ENCODE results near the gene ZBTB25.

Gene ZBTB25

DNA sequence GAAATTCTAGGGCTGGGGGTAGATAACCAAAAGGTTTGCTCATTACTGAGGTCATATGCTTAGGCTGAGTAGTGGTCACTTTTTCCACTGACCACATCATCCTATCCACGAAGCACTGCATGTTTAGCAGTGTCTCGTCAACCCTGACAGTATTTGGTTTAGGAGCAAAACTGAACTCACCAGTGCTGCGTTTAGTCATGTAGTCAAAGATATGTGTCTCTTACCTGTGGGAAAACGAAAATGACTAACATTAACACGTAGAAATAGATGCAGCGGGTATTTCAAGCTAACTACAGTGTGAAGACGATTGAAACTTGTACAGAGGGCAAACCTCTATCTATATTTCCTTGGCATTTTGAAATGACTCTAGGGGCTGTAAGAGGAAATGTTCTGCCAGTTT lies 80.9 kb downstream of the ZBTB25 start:
- DNase-seq (ENCODE audit: insufficient read length) (no peak), FAIRE-seq (no peak)
- no peak for TF ChIP-seq POLR2AphosphoS5 (IDR thresholded peaks at IDR 0.05; ENCODE audit: low read depth, low read length)
- TF ChIP-seq TAF1 (IDR thresholded peaks at IDR 0.05; ENCODE audit: borderline replicate concordance, low read depth, low read length): no peak
- no peak for TF ChIP-seq POLR2A (IDR thresholded peaks at IDR 0.05; ENCODE audit: low read depth, low read length)

DNA sequence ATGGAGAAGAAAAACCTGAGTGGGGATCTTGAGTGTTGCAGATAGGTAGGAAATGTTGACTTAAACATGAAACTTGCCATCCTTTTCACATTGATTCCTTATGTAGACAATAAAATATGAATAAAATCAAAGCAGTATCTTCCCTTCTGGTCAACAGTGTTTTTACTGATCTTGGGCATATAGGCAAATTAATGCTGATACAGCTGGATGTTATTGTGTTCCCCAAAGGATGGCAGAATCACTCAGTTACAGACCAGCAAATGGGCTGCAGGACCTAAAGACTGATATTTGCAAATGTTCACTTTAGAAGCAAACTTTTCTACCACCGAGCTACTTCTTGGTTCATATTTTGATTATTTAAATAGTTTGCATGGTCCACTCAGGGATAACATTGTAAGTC lies 81.6 kb downstream of the ZBTB25 start:
- DNase-seq (ENCODE audit: insufficient read length): no peak
- TF ChIP-seq POLR2AphosphoS5 (IDR thresholded peaks at IDR 0.05; ENCODE audit: low read depth, low read length): no peak
- no peak for TF ChIP-seq POLR2A (IDR thresholded peaks at IDR 0.05; ENCODE audit: low read depth, low read length)
- no peak for TF ChIP-seq TAF1 (IDR thresholded peaks at IDR 0.05; ENCODE audit: borderline replicate concordance, low read depth, low read length)
- FAIRE-seq: no peak

DNA sequence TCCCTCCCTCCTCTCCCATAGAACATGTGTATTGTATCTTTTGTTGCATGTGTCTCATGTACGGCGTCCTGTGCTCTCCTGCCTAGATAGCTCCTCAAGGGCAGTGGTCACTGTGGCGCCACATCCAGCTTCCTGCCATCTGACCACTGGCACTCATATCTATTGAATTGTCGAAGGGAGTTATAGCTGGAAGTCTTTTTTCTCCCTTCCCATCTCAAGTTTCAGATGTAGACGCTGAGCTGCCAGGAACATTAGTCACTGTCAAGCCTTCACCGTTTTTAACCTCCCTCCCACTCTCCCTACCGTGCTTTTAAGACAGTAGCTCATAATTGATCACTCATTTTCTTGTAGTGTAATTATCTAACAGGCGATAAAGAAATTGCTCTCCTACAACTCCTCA lies 82.5 kb downstream of the ZBTB25 start:
- FAIRE-seq (no peak), DNase-seq (ENCODE audit: insufficient read length) (no peak)

DNA sequence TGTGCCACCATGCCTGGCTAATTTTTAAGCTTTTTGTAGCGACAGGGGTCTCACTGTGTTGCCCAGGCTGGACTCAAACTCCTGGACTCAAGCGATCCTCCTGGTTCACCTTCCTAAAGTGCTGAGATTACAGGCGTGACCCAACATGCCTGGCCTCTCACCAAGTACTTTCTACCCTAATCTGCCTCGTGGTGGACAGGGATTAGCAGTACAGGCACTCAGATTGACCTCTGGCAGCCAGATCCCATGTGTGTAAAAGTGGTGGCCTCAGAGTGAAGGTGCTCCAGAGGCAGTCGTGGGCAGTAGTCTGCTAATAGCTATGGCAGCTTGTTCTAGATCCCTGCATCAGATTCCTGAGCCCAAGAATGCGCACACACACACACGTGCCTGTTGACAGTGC lies 84.6 kb downstream of the ZBTB25 start:
- TF ChIP-seq POLR2A (IDR thresholded peaks at IDR 0.05; ENCODE audit: low read depth, low read length) (no peak), POLR2AphosphoS5 (IDR thresholded peaks at IDR 0.05; ENCODE audit: low read depth, low read length) (no peak), TAF1 (IDR thresholded peaks at IDR 0.05; ENCODE audit: borderline replicate concordance, low read depth, low read length) (no peak)
- no peak for DNase-seq (ENCODE audit: insufficient read length)

More for the DNA sequence above, 82.5 kb downstream of the ZBTB25 start:
- TF ChIP-seq TAF1 (IDR thresholded peaks at IDR 0.05; ENCODE audit: borderline replicate concordance, low read depth, low read length) (no peak), POLR2AphosphoS5 (IDR thresholded peaks at IDR 0.05; ENCODE audit: low read depth, low read length) (no peak), POLR2A (IDR thresholded peaks at IDR 0.05; ENCODE audit: low read depth, low read length) (no peak)

DNA sequence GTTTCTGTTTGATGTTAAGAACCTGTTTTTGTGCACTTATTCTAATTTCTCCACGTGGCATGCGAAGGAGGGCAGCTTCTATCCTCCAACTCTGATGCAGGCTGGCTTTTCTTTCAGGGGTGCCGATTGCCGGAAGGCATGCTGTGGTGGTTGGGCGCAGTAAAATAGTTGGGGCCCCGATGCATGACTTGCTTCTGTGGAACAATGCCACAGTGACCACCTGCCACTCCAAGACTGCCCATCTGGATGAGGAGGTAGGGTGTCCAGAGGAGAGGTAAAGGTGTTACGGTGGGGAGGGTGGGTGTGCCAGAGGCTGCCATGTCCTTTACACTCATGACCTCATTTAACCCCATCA lies 85.9 kb downstream of the ZBTB25 start:
- no peak for DNase-seq (ENCODE audit: insufficient read length)
- TF ChIP-seq POLR2A (IDR thresholded peaks at IDR 0.05; ENCODE audit: low read depth, low read length) (no peak), POLR2AphosphoS5 (IDR thresholded peaks at IDR 0.05; ENCODE audit: low read depth, low read length) (no peak), TAF1 (IDR thresholded peaks at IDR 0.05; ENCODE audit: borderline replicate concordance, low read depth, low read length) (no peak)
- no peak for FAIRE-seq

More for the DNA sequence above, 84.6 kb downstream of the ZBTB25 start:
- no peak for FAIRE-seq

DNA sequence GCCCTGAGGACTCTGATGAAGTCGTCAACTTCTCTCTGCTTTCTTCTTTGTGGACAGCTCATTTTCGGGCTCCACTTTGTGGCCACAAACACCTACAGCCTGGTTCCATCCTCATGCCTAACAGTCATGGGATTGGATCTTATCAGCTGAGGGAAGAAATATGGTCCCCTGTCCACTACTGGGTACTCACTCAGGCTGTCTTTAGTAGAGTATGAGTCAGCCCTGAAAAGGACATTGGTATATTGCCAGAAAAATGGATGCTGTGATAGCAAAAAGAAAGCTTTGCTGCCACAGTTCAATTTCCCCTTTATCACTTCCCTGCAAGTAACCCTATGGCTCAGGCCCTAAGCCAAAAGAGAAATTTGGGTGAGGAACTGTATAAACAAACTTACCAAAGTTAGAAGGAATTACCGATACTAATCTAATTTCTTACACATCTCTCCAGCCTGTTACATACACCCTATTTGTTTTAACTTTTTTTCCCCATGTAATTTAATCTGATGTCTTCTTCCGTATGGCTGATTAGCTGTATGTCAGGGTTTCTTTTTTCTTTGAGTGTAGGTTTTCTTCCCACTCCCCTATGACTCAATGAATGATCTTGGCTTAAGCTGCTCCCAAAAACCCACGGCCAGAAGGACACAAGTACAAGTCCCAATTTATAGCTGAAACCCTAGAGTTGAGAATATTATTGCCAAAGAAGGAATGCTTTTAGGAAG lies 86.4 kb downstream of the ZBTB25 start:
- FAIRE-seq (no peak), DNase-seq (ENCODE audit: insufficient read length) (no peak)

DNA sequence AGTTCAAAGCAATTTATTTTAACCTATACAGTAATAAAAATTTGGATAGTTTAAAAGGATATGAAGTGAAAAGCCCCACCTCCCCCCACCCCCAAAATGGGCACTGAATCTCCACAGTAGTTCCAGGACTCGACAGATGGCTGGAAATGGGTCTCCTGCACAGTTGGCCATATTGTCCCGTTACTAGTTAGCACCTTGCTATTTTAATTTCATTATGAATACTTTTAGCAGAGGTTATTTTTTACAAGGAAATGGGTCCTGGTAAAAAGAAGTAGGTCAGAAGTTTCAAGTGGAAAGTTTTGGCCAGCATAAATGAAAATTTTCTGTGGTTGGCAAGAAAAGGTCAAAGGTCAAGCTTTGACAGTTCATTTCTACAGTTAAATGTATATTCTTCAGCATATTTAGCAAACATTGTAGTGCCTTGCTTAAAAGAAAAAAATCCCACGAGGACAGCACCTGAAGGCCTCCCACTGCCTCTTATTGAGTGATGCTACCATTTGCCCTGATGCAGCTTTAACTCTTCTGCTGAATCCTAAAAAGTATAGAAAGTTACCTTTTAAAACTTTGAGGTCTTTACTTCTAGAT lies 87.2 kb downstream of the ZBTB25 start:
- TF ChIP-seq POLR2AphosphoS5 (IDR thresholded peaks at IDR 0.05; ENCODE audit: low read depth, low read length) (no peak), POLR2A (IDR thresholded peaks at IDR 0.05; ENCODE audit: low read depth, low read length) (no peak), TAF1 (IDR thresholded peaks at IDR 0.05; ENCODE audit: borderline replicate concordance, low read depth, low read length) (no peak)
- DNase-seq (ENCODE audit: insufficient read length) (no peak), FAIRE-seq (no peak)

More for the DNA sequence above, 86.4 kb downstream of the ZBTB25 start:
- TF ChIP-seq TAF1 (IDR thresholded peaks at IDR 0.05; ENCODE audit: borderline replicate concordance, low read depth, low read length): no peak
- TF ChIP-seq POLR2AphosphoS5 (IDR thresholded peaks at IDR 0.05; ENCODE audit: low read depth, low read length): no peak
- TF ChIP-seq POLR2A (IDR thresholded peaks at IDR 0.05; ENCODE audit: low read depth, low read length): no peak

DNA sequence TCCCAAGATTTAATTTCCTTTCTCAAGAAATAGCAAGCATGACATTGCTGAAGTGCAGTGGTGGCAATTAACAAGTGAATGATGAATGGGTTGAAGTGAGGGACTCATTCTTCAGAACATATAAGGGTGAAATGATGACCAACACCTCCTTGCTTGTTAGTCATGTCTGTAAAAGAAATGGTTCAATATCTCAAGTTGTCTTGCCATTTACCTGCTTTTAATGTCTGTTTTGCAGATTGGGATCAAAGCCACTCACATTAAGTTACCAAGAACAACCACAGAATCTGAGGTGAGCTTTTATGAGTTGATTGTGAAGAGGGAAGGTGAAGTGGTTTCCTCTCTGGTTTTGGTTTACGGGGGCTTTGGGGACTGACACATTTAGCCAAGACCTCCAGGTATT lies 91.4 kb downstream of the ZBTB25 start:
- FAIRE-seq (no peak), DNase-seq (ENCODE audit: insufficient read length) (no peak)
- TF ChIP-seq POLR2AphosphoS5 (IDR thresholded peaks at IDR 0.05; ENCODE audit: low read depth, low read length) (no peak), POLR2A (IDR thresholded peaks at IDR 0.05; ENCODE audit: low read depth, low read length) (no peak), TAF1 (IDR thresholded peaks at IDR 0.05; ENCODE audit: borderline replicate concordance, low read depth, low read length) (no peak)

DNA sequence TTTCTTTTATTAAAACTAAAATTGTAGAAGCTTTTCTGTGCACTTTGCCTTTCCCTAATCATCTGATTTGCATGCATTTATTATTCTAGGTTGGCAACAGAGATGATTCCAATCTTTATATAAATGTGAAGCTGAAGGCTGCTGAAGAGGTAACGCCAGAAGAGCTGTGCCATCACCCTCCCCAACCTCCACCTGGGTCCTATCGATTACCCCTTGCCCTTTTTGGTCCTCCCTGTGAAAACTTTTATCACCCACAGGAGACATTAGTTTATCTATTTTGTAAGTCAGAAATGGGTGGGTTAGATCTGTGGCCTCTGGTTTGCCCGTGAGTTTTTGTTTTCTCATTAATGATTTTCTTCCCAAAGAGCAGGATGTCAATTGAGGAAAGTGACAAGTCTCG lies 92.6 kb downstream of the ZBTB25 start:
- DNase-seq (ENCODE audit: insufficient read length): no peak
- FAIRE-seq: no peak
- TF ChIP-seq POLR2AphosphoS5 (IDR thresholded peaks at IDR 0.05; ENCODE audit: low read depth, low read length): no peak
- TF ChIP-seq POLR2A (IDR thresholded peaks at IDR 0.05; ENCODE audit: low read depth, low read length): no peak
- no peak for TF ChIP-seq TAF1 (IDR thresholded peaks at IDR 0.05; ENCODE audit: borderline replicate concordance, low read depth, low read length)

DNA sequence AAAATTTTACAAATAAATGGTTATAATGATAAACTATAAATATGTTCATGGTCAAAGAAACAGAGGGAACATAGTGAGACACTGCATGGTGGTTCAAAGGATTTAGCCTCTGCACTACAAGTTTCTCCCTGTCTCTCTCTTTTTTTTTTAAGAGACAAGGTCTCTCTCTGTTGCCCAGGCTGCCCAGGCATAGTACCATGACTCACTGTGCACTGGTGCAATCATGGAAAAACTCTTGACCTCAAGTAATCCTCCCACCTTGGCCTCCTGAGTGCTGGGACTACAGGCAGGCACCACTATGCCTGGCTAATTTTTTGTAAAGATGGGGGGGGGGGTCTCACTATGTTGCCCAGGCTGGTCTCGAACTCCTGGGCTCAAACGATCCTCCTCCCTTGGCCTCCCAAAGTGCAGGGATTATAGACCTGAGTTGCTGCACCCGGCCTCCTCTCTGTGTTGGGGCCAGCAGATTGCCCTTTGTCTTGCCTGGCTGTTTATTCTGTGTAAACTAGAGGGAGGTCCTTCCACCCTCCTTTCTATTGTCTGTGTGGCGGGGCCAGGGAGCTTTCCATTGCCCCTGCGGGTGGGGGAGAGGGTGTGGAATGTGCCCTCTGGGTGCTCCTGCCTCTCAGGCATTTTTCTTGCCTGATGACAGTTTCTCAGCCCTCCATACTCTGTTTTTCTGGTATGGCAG lies 93.4 kb downstream of the ZBTB25 start:
- DNase-seq (ENCODE audit: insufficient read length) (no peak), FAIRE-seq (no peak)
- TF ChIP-seq POLR2AphosphoS5 (IDR thresholded peaks at IDR 0.05; ENCODE audit: low read depth, low read length) (no peak), TAF1 (IDR thresholded peaks at IDR 0.05; ENCODE audit: borderline replicate concordance, low read depth, low read length) (no peak), POLR2A (IDR thresholded peaks at IDR 0.05; ENCODE audit: low read depth, low read length) (no peak)

DNA sequence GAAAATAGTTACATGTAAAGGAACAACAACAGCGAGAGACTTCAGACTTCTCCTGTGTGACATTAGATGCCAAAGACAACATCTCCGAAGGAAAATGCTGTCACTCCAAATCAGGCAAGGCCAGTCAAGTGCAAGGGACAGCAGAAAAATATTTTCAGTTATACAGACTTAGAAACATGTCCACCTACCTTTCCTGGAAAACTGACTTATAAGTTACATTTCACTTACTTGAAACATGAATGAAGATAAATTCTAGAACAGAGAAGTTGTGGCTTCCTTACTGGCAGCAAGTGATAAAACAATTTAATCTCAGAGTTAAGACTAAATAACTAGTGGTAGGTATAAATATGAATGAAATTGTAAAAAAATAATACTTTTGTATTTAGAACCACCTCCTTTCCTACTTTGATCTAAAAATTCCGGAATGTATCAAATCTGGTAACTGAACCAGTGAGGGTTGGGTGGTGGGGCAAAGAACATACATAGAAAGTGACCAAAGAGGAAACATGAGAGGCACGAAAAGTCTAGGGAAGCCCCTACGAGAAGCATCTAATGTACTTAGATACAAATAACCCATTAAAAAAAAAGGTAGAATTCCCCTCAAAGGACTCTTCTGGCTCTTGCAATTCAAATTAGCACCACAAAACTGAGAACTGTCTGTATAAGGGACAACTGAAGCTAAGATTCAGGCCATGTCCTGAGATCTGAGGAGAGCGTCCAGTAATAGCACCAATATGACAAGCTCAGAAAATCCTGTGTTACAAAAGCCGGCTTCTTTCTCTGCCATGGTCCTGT lies 94.3 kb downstream of the ZBTB25 start:
- FAIRE-seq (no peak), DNase-seq (ENCODE audit: insufficient read length) (no peak)

More for the DNA sequence above, 94.3 kb downstream of the ZBTB25 start:
- TF ChIP-seq POLR2AphosphoS5 (IDR thresholded peaks at IDR 0.05; ENCODE audit: low read depth, low read length) (no peak), POLR2A (IDR thresholded peaks at IDR 0.05; ENCODE audit: low read depth, low read length) (no peak), TAF1 (IDR thresholded peaks at IDR 0.05; ENCODE audit: borderline replicate concordance, low read depth, low read length) (no peak)
